CD4-positive, alpha-beta T cell (primary cell): ENCODE data around the gene IL17REL. TPM values are rescaled to one million over a fixed set of nuclear protein-coding genes. Genes with fewer than 3 reads are reported as not detected.

Source experiments
- ATAC-seq: fragments of 200-7000 bp; cut with Tn5 transposase; one replicate; pipeline ENCODE4 v1.10.0; 2022; ENCODE audit warnings: mild to moderate bottlenecking; ENCODE audit not compliant: poor library complexity
- CTCF ChIA-PET: fragments of 350-600 bp; sonication (Branson Sonifier 250); formaldehyde crosslinking; loops from one replicate; lab custom pipeline; 2021; ENCODE audit warnings: antibody characterized with exemption, inconsistent platforms; lab: Charles Lee
- POLR2A ChIA-PET: fragments of 350-600 bp; sonication (Branson Sonifier 250); formaldehyde crosslinking; loops from one replicate; lab custom pipeline; 2021; ENCODE audit warnings: antibody characterized with exemption, inconsistent platforms; lab: Charles Lee
- DNase-seq, 14 experiments: peaks; one replicate each; pipeline ENCODE4 v3.0.0-alpha.2; 2013 to 2020; ENCODE audit warnings: mixed read lengths in 2 of 14
- H3K27ac ChIP-seq, 2 donors: one replicate each; pipeline versions ENCODE4 v1.5.1 to v1.7.0; 2013; ENCODE audit warnings: low read length in 2 of 2, low read depth in 1 of 2, mild to moderate bottlenecking in 1 of 2
- H3K27me3 ChIP-seq, 2 experiments: 1 replicate in 1 of 2; 2 replicates in 1 of 2; pipeline versions ENCODE4 v1.6.1 to v1.7.0; 2013; ENCODE audit warnings: low read length in 2 of 2, control low read depth in 1 of 2, mild to moderate bottlenecking in 1 of 2, moderate library complexity in 1 of 2; ENCODE audit not compliant: insufficient read depth in 2 of 2, control insufficient read depth in 1 of 2
- H3K36me3 ChIP-seq: one replicate; pipeline ENCODE4 v1.6.1; 2013; ENCODE audit warnings: low read length, control low read depth; ENCODE audit not compliant: insufficient read depth
- H3K4me1 ChIP-seq: one replicate; pipeline ENCODE4 v1.6.1; 2013; ENCODE audit warnings: low read length, control low read depth; ENCODE audit not compliant: insufficient read depth
- H3K4me3 ChIP-seq: one replicate; pipeline ENCODE4 v1.5.1; 2013; ENCODE audit warnings: mild to moderate bottlenecking, low read length, moderate library complexity
- H3K9me3 ChIP-seq, 2 experiments: 1 replicate in 1 of 2; 2 replicates in 1 of 2; pipeline versions ENCODE4 v1.6.1 to v1.7.0; 2013; ENCODE audit warnings: low read length in 2 of 2, mild to moderate bottlenecking in 2 of 2, control low read depth in 1 of 2, moderate library complexity in 1 of 2; ENCODE audit not compliant: control insufficient read depth in 1 of 2, insufficient read depth in 1 of 2
- H3K27ac Mint-ChIP-seq: one replicate; pipeline ENCODE4 v1.8.0; 2020; ENCODE audit warnings: mixed read lengths
- H3K27me3 Mint-ChIP-seq: one replicate; pipeline ENCODE4 v1.8.0; 2021; ENCODE audit warnings: mixed read lengths
- H3K36me3 Mint-ChIP-seq: one replicate; pipeline ENCODE4 v1.8.0; 2021; ENCODE audit warnings: low read depth, mixed read lengths
- H3K4me1 Mint-ChIP-seq: one replicate; pipeline ENCODE4 v1.8.0; 2021; ENCODE audit warnings: low read depth, mixed read lengths
- H3K4me3 Mint-ChIP-seq: one replicate; pipeline ENCODE4 v1.8.0; 2020; ENCODE audit warnings: mild to moderate bottlenecking, mixed read lengths
- H3K9me3 Mint-ChIP-seq: one replicate; pipeline ENCODE4 v1.8.0; 2020; ENCODE audit warnings: mixed read lengths
- intact Hi-C, 2 experiments: fragments of 100-400 bp; cut with DNase I in 1 of 2; cut with micrococcal nuclease in 1 of 2; formaldehyde crosslinking; loops; one replicate each; pipeline versions ENCODE4 v1.15.1 to v1.9.0; 2023 to 2025; cut with DNase I, micrococcal nuclease
- total RNA-seq, 174 experiments: library from RNA in 2 of 174; stranded (reverse) in 2 of 174; gene quantifications; one replicate each; pipeline ENCODE4 v1.2.3 and lab custom pipeline; 2021 to 2026
- TF ChIP-seq, protein P1 (sequence below): fragments of 200-600 bp; IDR thresholded peaks from one replicate; pipeline ENCODE4 v1.8.0; 2022; ENCODE audit warnings: antibody characterized with exemption, mild to moderate bottlenecking

IL17REL gene
- total RNA-seq, 2 experiments from 2014 or later: not detected

DNA sequence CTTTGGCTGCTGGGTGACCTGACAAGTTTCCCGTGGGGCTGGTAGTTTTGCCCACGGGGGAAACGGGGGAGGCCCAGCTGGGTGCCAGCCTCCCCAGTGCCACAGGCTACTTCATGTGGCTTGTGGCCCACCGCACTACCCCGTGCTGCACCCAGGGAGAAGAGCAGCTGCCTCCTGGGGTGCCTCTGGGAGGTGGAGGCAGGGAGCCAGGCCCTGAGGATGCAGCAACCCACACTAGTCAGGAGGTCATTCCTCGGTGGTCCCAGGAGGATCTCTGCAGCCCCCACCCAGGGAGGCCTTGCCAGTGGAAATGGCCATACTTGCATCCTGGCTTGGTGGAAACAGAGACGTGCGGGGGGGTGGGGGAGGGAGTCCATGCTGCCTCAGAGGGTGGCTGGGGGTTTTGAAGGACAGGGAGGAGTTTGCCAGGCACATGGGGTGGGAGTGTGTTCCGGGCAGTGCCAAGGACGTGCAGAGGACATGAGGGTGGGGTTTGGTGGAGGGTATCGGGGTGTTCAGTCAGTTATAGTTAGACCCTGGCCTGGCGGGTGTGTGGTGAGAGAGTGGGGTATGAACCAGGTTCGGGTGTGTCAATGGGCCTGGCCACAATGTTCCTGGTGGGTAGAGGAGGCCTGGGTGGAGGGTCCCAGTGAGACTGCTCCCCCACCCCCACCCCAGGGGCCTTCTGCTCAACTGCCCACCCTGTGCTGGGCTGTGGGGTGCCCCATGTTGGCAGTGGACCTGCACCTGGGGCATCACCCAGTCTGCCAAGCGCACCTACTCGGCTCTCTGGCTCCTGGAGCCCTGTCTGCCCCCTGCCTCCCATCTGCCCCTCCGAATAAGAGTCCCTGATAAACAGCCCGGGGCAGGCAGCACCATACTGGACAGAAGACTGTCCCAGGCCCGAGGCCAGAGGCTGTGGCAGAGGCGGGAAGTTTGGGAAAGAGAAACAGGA, 48.2 kb downstream of the IL17REL start:
- H3K27me3 Mint-ChIP-seq: no peaks in the 10 kb centered on the region
- Histone ChIP-seq H3K27ac (peak overlapping the region; percentile 91 to 94), H3K4me1 (peaks cover 68% of the 10 kb centered on the region), H3K27me3 (no peaks in the 10 kb centered on the region), H3K36me3 (peaks cover 32% of the 10 kb centered on the region), H3K4me3 (no peak overlapping the region), H3K9me3 (no peaks in the 10 kb centered on the region)
- TF ChIP-seq, protein P1, sequence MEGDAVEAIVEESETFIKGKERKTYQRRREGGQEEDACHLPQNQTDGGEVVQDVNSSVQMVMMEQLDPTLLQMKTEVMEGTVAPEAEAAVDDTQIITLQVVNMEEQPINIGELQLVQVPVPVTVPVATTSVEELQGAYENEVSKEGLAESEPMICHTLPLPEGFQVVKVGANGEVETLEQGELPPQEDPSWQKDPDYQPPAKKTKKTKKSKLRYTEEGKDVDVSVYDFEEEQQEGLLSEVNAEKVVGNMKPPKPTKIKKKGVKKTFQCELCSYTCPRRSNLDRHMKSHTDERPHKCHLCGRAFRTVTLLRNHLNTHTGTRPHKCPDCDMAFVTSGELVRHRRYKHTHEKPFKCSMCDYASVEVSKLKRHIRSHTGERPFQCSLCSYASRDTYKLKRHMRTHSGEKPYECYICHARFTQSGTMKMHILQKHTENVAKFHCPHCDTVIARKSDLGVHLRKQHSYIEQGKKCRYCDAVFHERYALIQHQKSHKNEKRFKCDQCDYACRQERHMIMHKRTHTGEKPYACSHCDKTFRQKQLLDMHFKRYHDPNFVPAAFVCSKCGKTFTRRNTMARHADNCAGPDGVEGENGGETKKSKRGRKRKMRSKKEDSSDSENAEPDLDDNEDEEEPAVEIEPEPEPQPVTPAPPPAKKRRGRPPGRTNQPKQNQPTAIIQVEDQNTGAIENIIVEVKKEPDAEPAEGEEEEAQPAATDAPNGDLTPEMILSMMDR: no peak
- peak overlapping the region; percentile 97 for H3K27ac Mint-ChIP-seq
- POLR2A ChIA-PET: interaction anchor here (1.0 to 5.9 kb wide), 4 partner anchors 28 to 34 kb away, joined by 3 to 92 read pairs (median 10); no protein-coding TSS in a partner anchor
- H3K9me3 Mint-ChIP-seq: no peaks in the 10 kb centered on the region
- peak overlapping the region; percentile 85 for H3K4me3 Mint-ChIP-seq
- intact Hi-C loops: loop anchor here (2.0 to 5.0 kb wide), 2 partner anchors 18 to 37 kb away; no protein-coding TSS in a partner anchor
- CTCF ChIA-PET: no interaction called here
- peaks cover 43% of the 10 kb centered on the region for H3K36me3 Mint-ChIP-seq
- ATAC-seq: no peak
- peaks cover 28% of the 10 kb centered on the region for H3K4me1 Mint-ChIP-seq
- DNase-seq: peak in 6 of 14 experiments; percentile 9 to 71 (median 28)

DNA sequence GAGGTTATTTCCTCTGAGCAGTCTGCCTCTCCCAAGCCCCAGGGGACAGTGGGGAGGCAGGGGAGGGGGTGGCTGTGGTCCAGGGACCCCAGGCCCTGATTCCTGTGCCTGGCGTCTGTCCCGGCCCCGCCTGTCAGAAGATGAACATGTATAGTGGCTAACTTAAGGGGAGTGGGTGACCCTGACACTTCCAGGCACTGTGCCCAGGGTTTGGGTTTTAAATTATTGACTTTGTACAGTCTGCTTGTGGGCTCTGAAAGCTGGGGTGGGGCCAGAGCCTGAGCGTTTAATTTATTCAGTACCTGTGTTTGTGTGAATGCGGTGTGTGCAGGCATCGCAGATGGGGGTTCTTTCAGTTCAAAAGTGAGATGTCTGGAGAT, 48.9 kb downstream of the IL17REL start:
- TF ChIP-seq, protein P1: no peak
- H3K9me3 Mint-ChIP-seq: no peaks in the 10 kb centered on the region
- H3K36me3 Mint-ChIP-seq: peaks cover 48% of the 10 kb centered on the region
- intact Hi-C loops: loop anchor here (2.0 to 5.0 kb wide), 2 partner anchors 19 to 36 kb away; no protein-coding TSS in a partner anchor
- peaks cover 28% of the 10 kb centered on the region for H3K4me1 Mint-ChIP-seq
- H3K27ac Mint-ChIP-seq: peak overlapping the region; percentile 97
- no peaks in the 10 kb centered on the region for H3K27me3 Mint-ChIP-seq
- H3K4me3 Mint-ChIP-seq: peak overlapping the region; percentile 85
- no peak for ATAC-seq
- CTCF ChIA-PET: no interaction called here
- Histone ChIP-seq H3K4me3 (no peak overlapping the region), H3K27ac (peak overlapping the region; percentile 91 to 94), H3K9me3 (no peaks in the 10 kb centered on the region), H3K4me1 (peaks cover 68% of the 10 kb centered on the region), H3K27me3 (no peaks in the 10 kb centered on the region), H3K36me3 (peaks cover 32% of the 10 kb centered on the region)
- peak in 5 of 14 experiments; percentile 0 to 45 (median 31) for DNase-seq
- POLR2A ChIA-PET: interaction anchor here (1.4 to 5.9 kb wide), 4 partner anchors 7 to 33 kb away, joined by 3 to 92 read pairs (median 18); no protein-coding TSS in a partner anchor

DNA sequence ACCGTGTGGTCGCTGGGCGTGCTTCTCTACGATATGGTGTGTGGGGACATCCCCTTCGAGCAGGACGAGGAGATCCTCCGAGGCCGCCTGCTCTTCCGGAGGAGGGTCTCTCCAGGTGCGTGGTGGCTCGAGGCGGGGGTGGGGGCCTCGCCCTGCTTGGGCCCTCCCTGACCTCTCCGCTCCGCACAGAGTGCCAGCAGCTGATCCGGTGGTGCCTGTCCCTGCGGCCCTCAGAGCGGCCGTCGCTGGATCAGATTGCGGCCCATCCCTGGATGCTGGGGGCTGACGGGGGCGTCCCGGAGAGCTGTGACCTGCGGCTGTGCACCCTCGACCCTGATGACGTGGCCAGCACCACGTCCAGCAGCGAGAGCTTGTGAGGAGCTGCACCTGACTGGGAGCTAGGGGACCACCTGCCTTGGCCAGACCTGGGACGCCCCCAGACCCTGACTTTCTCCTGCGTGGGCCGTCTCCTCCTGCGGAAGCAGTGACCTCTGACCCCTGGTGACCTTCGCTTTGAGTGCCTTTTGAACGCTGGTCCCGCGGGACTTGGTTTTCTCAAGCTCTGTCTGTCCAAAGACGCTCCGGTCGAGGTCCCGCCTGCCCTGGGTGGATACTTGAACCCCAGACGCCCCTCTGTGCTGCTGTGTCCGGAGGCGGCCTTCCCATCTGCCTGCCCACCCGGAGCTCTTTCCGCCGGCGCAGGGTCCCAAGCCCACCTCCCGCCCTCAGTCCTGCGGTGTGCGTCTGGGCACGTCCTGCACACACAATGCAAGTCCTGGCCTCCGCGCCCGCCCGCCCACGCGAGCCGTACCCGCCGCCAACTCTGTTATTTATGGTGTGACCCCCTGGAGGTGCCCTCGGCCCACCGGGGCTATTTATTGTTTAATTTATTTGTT, 49.6 kb downstream of the IL17REL start:
- Mint-ChIP-seq H3K4me3 (peak overlapping the region; percentile 85), H3K36me3 (peaks cover 48% of the 10 kb centered on the region), H3K27ac (peak overlapping the region; percentile 97), H3K27me3 (no peaks in the 10 kb centered on the region), H3K9me3 (no peaks in the 10 kb centered on the region), H3K4me1 (peaks cover 28% of the 10 kb centered on the region)
- H3K9me3 ChIP-seq: no peaks in the 10 kb centered on the region
- H3K36me3 ChIP-seq: peaks cover 32% of the 10 kb centered on the region
- CTCF ChIA-PET: interaction anchor here (1.0 to 1.2 kb wide), 2 partner anchors 31 to 32 kb away, joined by 3 to 11 read pairs; no protein-coding TSS in a partner anchor
- TF ChIP-seq, protein P1: no peak
- H3K27ac ChIP-seq: peak overlapping the region; percentile 91 to 94
- H3K27me3 ChIP-seq: no peaks in the 10 kb centered on the region
- ATAC-seq: no peak
- POLR2A ChIA-PET: interaction anchor here (0.6 to 5.9 kb wide), 10 partner anchors 8 to 139 kb away, joined by 3 to 92 read pairs (median 10); no protein-coding TSS in a partner anchor
- intact Hi-C loops: loop anchor here (1.0 to 5.0 kb wide), 3 partner anchors 27 to 67 kb away; no protein-coding TSS in a partner anchor
- DNase-seq: peak in 6 of 14 experiments; percentile 3 to 37 (median 20)
- H3K4me3 ChIP-seq: peak overlapping the region; percentile 82
- H3K4me1 ChIP-seq: peaks cover 66% of the 10 kb centered on the region
